Activated naive CD4-positive, alpha-beta T cell treated with anti-CD3 and anti-CD28 coated beads, Interleukin-2, amount 50 U/mL, for 16 hours (primary cell): ENCODE measurements around the gene CREB1.

Source experiments
- DNase-seq: peaks from one replicate; pipeline ENCODE4 v3.0.0-alpha.2; 2020

The CREB1 gene

DNA sequence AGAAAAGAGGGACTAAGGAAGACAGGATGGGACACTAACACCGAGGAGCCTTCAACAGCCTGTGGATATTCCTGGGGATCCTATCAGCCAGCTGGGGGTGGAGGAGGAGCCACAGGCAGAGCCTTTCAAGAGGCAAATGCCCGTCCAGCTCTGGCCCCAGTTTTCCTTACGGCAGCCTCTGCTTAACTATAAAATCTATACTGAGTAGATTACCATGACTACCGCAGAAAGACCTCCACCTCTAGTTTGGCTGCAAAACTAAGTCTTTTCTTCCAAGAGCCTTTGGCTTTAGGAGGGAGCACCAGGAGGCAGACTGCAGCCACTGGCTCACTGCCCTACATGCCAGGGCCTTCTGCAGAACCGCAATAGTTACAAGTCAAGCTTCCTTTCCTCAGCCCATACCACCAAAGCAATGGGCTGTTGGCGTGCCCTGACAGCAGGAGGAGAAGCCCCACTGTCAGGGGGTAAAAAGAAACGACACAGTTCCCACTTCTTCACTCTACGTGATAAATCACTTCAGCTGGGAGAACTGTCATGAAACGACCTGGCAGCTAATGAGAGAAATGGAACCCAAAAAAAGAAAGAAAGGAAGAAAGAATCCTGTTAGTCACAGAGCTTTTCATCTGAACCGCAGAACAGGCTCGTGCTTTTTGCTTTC lies 25.1 kb upstream of the CREB1 start:
- no peak for DNase-seq

DNA sequence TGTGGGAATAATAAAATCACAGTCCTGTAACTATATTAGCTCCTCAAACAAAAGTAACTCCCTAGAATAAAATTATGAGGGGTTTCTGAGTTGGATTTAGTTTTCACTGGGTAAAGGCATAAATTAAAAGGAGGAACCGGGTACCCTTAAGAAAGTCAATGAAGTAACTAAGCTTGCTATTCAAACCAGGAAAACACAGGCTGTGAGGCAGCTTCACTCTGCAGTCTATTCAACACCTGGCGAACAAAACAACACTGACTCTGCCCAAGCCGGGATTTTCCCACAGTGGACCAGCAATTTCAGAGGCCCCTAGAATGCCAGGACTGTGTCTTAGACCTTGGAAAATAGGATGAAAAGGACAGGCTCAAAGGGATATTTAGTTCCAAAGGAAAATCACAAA lies 24.6 kb upstream of the CREB1 start:
- no peak for DNase-seq

- DNase-seq, result no peak
These were observed 24.0 kb upstream of the CREB1 start for GRCh38 chr2:207505728-207506127.

DNA sequence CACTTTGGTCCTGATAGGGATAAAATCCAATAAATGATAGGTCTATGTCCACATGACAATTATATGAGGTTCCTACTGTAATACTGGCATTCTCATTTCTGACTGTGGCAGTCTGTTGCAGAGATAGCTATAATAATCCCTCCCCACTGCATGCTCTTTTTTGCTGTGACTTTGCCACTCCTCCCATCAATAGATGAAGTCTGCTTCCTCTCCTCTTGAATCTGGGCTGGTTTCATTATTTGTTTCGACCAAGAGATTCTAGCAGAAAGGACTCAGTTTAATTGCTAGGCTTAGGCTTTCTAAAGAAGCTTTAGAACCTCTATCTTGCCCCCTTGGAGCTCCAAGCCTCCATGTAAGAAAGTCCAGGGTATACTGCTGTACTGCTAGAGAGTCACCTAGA lies 23.3 kb upstream of the CREB1 start:
- no peak for DNase-seq

DNA sequence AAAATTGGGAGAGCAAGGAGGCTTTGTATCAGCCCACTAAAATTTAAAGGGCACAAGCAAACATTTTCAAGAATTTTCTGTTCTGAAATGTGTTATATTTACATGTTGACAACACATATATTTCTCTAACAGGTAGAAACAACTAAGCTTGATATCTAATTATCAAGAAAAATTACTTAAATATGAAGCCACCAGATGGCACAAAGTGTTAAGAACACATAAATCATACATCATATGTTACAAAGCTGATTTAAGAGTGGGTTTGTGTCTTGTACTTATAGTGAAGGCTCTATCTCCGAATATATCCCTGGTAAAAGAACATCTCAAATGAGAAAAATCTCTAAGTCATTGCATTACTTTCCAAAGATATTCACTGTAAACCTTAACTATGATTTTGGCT lies 19.6 kb upstream of the CREB1 start:
- DNase-seq, result no peak

DNA sequence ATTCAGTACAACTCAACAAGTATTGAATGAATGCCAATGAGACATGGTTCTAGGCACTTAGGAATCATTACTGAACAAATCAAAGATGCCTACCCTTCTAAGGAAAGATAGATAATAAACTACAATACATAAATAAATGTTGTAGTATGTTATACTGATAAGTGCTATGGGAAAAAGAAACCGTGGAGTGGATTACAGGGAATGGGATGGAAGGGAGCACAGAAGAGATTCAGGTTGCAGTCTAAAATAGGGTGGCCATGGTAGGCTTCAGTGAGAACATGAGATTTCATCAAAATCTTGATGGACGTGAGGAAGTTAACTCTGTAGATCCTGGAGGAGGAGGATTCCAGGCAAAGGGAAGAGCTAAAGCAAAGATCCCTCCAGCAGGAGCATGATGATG lies 17.9 kb upstream of the CREB1 start:
- no peak for DNase-seq

GRCh38 chr2:207512356-207512755 lies 17.4 kb upstream of the CREB1 start:
- no peak for DNase-seq

GRCh38 chr2:207513551-207514257 lies 16.1 kb upstream of the CREB1 start:
- DNase-seq, result no peak

DNA sequence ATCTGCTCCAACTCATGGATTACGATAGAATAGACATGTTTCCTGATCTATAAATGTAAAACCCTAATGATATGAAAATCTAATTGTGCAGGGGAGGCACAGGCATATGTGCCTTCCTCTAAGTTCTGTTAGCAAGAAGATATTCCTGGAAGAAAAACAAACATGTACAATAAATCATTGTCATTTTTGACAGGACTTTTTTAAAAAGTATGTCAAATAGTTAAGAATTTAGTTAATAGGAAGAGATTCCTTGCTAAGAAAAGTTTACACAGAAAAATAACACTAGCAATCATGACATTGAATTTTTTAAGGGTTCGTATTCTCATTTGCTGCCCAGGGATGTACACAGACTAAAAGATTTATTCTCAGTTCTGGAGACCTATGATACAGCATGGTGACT lies 15.3 kb upstream of the CREB1 start:
- no peak for DNase-seq

DNA sequence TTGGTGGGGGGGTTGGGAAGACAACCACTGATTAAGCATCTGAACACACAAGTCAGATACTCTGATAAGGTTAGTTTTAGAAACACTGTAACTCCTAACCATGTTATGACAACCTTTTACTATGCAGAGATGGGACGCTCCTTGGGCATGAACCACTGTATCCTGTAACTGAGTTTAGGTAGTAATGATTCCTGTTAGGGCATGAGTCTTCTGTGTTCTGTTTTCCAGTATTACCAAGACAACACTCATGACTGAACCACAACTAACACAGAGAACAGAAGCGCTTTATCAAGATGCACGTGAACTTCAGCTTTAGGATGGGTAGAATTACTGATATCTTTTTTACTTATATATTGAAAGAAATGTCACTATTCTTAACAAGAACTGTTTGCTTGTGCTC lies 14.1 kb upstream of the CREB1 start:
- no peak for DNase-seq

GRCh38 chr2:207516206-207516605 lies 13.6 kb upstream of the CREB1 start:
- no peak for DNase-seq

DNA sequence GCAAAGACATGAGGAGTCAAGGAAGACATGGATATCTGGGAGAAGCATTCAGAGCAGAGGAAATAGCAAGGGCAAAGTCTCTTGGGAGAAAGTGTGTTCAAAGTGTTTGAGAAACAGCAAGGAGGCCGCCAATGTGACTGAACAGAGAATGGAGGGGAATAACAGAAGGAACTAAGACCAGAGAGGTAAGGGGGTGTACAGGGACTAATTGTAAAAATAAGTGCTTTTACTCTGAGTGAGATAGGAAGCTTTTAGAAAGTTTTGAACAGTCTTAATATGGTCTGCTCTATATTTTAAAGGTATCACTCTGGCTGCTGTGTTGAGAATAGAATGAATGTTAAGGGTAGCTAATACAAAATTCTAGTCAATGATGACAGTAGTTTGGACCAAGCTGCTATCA lies 6.8 kb upstream of the CREB1 start:
- DNase-seq, result no peak

GRCh38 chr2:207525296-207525695 lies 4.5 kb upstream of the CREB1 start:
- DNase-seq, result no peak

DNA sequence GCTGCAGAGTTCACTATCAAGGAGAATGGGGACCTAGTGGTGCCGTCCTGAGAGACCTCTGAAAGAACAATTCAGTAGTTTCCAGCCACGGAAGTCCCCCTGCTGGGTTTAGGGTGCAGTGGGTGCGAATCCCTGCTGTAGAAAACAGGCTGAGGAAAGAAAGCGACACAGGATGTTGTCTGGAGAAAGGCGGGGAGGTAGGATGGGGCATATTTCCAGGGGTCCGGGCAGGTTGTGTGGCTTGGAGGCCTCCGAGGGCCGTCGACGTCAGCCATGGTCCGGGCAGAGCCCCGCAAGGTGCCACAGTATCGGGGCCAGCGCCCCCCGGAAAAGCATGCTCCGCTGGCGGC lies 807 bp upstream of the CREB1 start:
- peak; percentile 54 for DNase-seq

- peak; percentile 37 for DNase-seq
These were observed 634 bp downstream of the CREB1 start for GRCh38 chr2:207530160-207531031.

DNA sequence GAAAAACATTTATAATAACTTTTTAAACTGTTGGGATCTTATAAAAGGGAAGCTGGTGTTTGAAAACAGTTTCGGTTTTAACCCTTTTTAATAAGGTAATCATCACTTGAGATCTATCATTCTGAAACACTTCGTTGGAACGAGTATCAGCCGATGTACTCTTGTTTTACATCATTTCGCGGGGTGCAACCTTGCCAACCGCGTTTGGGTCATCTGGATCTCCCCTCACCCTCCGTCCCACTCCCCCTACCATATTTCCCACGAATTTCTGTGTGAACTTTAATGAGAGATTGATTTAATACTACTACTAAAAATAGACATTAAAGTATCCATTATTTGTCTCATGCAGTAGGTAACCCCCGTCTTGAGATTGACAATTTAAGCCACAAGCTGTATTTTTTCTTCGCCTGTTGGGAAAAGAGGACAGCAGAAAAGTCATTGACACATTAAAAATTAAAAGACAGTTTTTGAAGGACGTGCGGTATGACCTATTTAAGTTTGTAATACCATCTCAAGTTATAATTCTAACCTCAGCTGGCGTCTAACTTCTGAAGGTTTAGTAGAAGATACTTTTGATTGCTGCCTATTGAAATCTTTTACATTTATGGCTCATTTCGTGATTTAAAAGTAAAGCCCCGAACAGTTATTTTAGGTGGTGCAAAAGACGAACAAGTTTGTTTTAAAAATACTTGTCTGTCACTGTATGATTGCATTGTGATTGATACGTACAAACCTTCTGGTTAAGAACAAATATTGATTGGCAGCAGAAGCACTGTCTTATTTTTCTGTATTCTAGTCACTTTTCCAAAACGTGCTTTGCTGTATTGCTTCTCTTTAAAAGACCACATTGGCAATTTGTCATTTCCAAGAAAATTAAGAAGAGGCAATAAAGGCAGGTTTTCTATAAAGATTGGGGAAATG lies 1.5 kb downstream of the CREB1 start:
- DNase-seq, result peak; percentile 30

- no peak for DNase-seq
These were observed 2.9 kb downstream of the CREB1 start for GRCh38 chr2:207532676-207533075.

DNA sequence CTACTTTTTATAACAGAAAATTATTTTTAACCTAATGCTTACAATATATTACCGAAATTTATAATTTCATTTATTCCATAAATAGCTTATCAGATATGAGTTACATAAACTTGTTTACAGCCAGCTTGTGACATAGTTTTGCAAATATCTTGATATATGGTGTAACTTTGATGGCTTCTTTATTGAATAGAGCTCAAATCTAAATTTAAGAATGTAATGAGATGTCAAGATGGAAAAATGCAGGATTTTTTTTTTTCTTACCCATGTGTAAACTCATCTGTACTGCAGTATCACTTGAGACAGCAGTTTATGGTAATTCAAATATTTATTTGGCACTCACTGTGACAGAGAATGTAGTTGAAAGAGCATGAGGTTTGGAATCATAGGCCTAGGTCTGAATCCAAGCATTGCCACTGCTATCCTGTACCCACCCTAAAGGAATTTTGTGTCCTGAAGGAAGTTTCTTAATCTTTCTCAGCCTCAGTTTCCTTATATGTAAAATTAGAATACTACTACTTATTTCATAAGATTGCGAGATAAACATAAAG lies 3.8 kb downstream of the CREB1 start:
- no peak for DNase-seq

GRCh38 chr2:207534417-207534816 lies 4.7 kb downstream of the CREB1 start:
- DNase-seq, result no peak

DNA sequence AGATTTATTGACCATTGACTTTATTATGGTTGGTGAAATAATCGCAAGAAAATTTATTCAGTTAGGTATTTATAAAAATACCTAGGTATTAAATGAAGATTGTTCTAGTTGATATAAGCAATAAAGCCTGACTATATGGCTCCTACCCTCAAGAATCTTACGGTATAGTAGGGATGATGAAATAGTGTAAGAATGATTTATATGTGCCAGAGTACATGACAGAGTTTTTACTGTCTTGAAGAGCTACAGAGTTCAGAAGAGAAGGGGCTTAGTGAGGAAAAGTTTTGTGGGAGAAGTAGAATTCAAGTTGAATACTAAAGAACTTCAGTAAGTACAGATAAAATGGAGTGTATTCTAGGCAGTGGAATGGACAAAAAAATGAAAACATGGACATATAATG lies 9.7 kb downstream of the CREB1 start:
- DNase-seq, result no peak

- no peak for DNase-seq
These were observed 10.7 kb downstream of the CREB1 start for GRCh38 chr2:207540431-207540830.

DNA sequence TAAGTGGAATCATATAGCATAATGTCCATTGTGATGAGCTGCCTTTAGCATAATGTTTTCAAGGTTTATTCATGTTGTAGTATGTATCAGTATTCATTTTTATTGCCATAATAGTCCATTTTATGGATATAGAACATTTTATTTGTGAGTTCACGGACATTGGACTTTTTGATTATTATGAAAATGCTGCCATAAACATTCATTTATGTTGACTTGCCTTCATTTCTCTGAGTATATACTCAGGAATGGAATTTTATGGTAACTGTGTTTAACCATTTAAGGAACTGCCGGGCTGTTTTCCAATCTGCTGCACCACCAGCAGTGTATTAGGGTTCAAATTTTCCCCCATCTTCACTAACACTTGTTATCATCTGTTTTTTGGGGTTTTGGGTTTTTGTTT lies 12.2 kb downstream of the CREB1 start:
- DNase-seq, result no peak

DNA sequence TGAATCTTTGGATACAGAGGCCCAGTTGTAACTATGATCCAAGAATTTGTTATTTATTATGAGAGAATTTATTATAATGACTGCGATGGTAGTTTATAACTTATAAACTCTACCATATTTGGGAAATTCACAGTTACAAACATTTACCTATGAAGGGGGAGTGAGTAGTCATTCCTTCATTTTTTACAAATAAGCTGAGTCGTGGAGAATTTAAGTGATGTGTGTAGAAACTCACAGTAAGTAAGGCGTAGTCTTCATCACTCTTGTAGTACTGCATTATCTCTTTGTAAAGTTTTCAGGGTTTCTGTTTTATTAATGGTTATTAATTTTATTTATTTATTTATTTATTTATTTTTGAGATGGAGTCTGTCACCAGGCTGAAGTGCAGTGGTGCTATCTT lies 13.5 kb downstream of the CREB1 start:
- DNase-seq, result no peak
